Activated CD8-positive, alpha-beta T cell treated with anti-CD3 and anti-CD28 coated beads for 36 hours (primary cell): ENCODE measurements around the gene KBTBD12. TPM values are rescaled to one million over a fixed set of nuclear protein-coding genes. Genes with fewer than 3 reads are reported as not detected.

Experiments used
- ATAC-seq: fragments of 200-7000 bp; cut with Tn5 transposase; one replicate; pipeline ENCODE4 v1.10.0; 2021; ENCODE audit warnings: mild to moderate bottlenecking, moderate library complexity
- CTCF ChIA-PET: fragments of 350-600 bp; sonication (Branson Sonifier 250); formaldehyde crosslinking; loops from one replicate; lab custom pipeline; 2021; ENCODE audit warnings: antibody characterized with exemption; lab: Charles Lee
- POLR2A ChIA-PET: fragments of 350-600 bp; sonication (Branson Sonifier 250); formaldehyde crosslinking; loops from one replicate; lab custom pipeline; 2021; ENCODE audit warnings: antibody characterized with exemption; lab: Charles Lee
- DNase-seq: peaks from one replicate; pipeline ENCODE4 v3.0.0-alpha.2; 2020
- H3K27ac Mint-ChIP-seq: one replicate; pipeline ENCODE4 v1.8.0; 2021; ENCODE audit warnings: mild to moderate bottlenecking, mixed read lengths
- H3K27me3 Mint-ChIP-seq: one replicate; pipeline ENCODE4 v1.8.0; 2021; ENCODE audit warnings: mixed read lengths
- H3K36me3 Mint-ChIP-seq: one replicate; pipeline ENCODE4 v1.8.0; 2021; ENCODE audit warnings: low read depth, mixed read lengths
- H3K4me1 Mint-ChIP-seq: one replicate; pipeline ENCODE4 v1.8.0; 2021; ENCODE audit warnings: low read depth, mixed read lengths
- H3K4me3 Mint-ChIP-seq: one replicate; pipeline ENCODE4 v1.8.0; 2021; ENCODE audit warnings: mild to moderate bottlenecking, moderate library complexity, mixed read lengths
- H3K9me3 Mint-ChIP-seq: one replicate; pipeline ENCODE4 v1.8.0; 2021; ENCODE audit warnings: mixed read lengths
- CTCF ChIP-seq: fragments of 200-600 bp; IDR thresholded peaks from one replicate; pipeline ENCODE4 v1.8.0; 2022; ENCODE audit warnings: antibody characterized with exemption, mild to moderate bottlenecking
- intact Hi-C: fragments of 100-400 bp; cut with micrococcal nuclease; formaldehyde crosslinking; loops from one replicate; pipeline ENCODE4 v1.10.0; 2022
- total RNA-seq, 2 experiments: library from RNA; stranded (reverse); gene quantifications; one replicate each; pipeline ENCODE4 v1.2.3, GENCODE V29; 2021

The KBTBD12 gene
- total RNA-seq, 2 experiments from 2014 or later = not detected

GRCh38 chr3:127962937-127963336, 47.9 kb downstream of the KBTBD12 start:
- Mint-ChIP-seq H3K4me3 (no peak overlapping the region), H3K27ac (no peak overlapping the region), H3K9me3 (no peaks in the 10 kb centered on the region), H3K36me3 (no peaks in the 10 kb centered on the region), H3K4me1 (no peaks in the 10 kb centered on the region), H3K27me3 (peaks cover 1% of the 10 kb centered on the region)
- ChIA-PET CTCF (no interaction called here), POLR2A (no interaction called here)
- DNase-seq = no peak
- ATAC-seq = no peak
- TF ChIP-seq CTCF = no peak
- intact Hi-C loops = no loop called here

- H3K4me3 Mint-ChIP-seq = no peak overlapping the region
- TF ChIP-seq CTCF = no peak
- H3K36me3 Mint-ChIP-seq = no peaks in the 10 kb centered on the region
- H3K4me1 Mint-ChIP-seq = no peaks in the 10 kb centered on the region
- CTCF ChIA-PET = no interaction called here
- ATAC-seq (no peak), DNase-seq (no peak)
- H3K9me3 Mint-ChIP-seq = no peaks in the 10 kb centered on the region
- POLR2A ChIA-PET = no interaction called here
- H3K27ac Mint-ChIP-seq = no peak overlapping the region
- intact Hi-C loops = no loop called here
- H3K27me3 Mint-ChIP-seq = peaks cover 1% of the 10 kb centered on the region
These were observed 49.0 kb downstream of the KBTBD12 start for GRCh38 chr3:127964053-127964452.

- CTCF ChIA-PET = interaction anchor here (1.1 kb wide), 1 partner anchor 390 kb away, joined by 4 read pairs; no protein-coding TSS in a partner anchor
- Mint-ChIP-seq H3K36me3 (no peaks in the 10 kb centered on the region), H3K4me1 (no peaks in the 10 kb centered on the region), H3K9me3 (no peaks in the 10 kb centered on the region), H3K27me3 (peaks cover 1% of the 10 kb centered on the region), H3K27ac (no peak overlapping the region), H3K4me3 (no peak overlapping the region)
- POLR2A ChIA-PET = interaction anchor here (0.7 kb wide), 1 partner anchor 509 kb away, joined by 3 read pairs; no protein-coding TSS in a partner anchor
- DNase-seq = no peak
- intact Hi-C loops = no loop called here
- no peak for ATAC-seq
- TF ChIP-seq CTCF = no peak
These were observed 49.8 kb downstream of the KBTBD12 start for GRCh38 chr3:127964816-127965215.

GRCh38 chr3:127967316-127967715, 52.3 kb downstream of the KBTBD12 start:
- ChIA-PET CTCF (no interaction called here), POLR2A (interaction anchor here (0.6 kb wide), 1 partner anchor 362 kb away, joined by 3 read pairs; no protein-coding TSS in a partner anchor)
- Mint-ChIP-seq H3K9me3 (no peaks in the 10 kb centered on the region), H3K27me3 (peaks cover 3% of the 10 kb centered on the region), H3K4me1 (no peaks in the 10 kb centered on the region), H3K27ac (no peak overlapping the region), H3K4me3 (no peak overlapping the region), H3K36me3 (no peaks in the 10 kb centered on the region)
- DNase-seq (no peak), ATAC-seq (no peak)
- no peak for TF ChIP-seq CTCF
- intact Hi-C loops = no loop called here

GRCh38 chr3:127970966-127971592, 56.0 kb downstream of the KBTBD12 start:
- TF ChIP-seq CTCF = peak; percentile 62
- intact Hi-C loops = loop anchor here (5.0 kb wide), 1 partner anchor 319 kb away; no protein-coding TSS in a partner anchor
- no peak overlapping the region for H3K4me3 Mint-ChIP-seq
- no peaks in the 10 kb centered on the region for H3K36me3 Mint-ChIP-seq
- ChIA-PET POLR2A (no interaction called here), CTCF (interaction anchor here (0.6 to 1.8 kb wide), 9 partner anchors 11 to 395 kb away, joined by 3 to 9 read pairs (median 3); no protein-coding TSS in a partner anchor)
- H3K27ac Mint-ChIP-seq = no peak overlapping the region
- H3K4me1 Mint-ChIP-seq = no peaks in the 10 kb centered on the region
- ATAC-seq (peak; percentile 39), DNase-seq (peak; percentile 39)
- peaks cover 9% of the 10 kb centered on the region for H3K27me3 Mint-ChIP-seq
- no peaks in the 10 kb centered on the region for H3K9me3 Mint-ChIP-seq
